HG03196 (cell line): ENCODE measurements around the gene ATP2B3.

Source experiments
- ATAC-seq: cut with Tn5 transposase; IDR thresholded peaks from one replicate; pipeline ENCODE4 v1.9.1; 2021; ENCODE audit not compliant: unreplicated experiment

Gene ATP2B3

DNA sequence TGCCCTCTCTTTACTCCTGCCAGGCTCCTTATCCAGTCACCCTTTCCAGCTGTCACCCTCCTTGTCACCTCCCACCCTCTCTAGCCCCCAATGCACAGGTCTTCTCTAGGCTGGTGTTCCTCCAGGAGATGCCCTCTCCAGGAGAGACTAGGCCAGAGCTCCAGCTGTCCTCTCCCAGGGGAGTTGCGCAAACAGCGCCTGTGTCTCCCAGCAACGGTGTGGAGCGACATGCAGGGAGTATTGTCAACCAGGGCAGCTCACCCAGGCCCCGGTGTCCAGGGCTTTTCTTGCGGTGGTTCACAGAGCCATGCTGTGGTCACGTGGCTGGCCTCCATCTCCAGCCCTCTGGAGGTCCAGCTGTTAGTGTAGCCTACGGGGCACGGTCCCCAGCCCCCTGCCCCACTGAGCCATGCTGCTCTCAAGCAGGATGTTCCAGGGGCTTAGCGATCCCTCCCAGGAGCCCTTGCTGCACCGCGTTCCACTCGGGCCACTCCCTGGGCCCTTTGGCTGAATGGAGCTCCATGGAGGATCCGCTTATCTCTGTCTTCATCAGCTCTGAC lies 46.7 kb downstream of the ATP2B3 start:
- ATAC-seq = no peak

DNA sequence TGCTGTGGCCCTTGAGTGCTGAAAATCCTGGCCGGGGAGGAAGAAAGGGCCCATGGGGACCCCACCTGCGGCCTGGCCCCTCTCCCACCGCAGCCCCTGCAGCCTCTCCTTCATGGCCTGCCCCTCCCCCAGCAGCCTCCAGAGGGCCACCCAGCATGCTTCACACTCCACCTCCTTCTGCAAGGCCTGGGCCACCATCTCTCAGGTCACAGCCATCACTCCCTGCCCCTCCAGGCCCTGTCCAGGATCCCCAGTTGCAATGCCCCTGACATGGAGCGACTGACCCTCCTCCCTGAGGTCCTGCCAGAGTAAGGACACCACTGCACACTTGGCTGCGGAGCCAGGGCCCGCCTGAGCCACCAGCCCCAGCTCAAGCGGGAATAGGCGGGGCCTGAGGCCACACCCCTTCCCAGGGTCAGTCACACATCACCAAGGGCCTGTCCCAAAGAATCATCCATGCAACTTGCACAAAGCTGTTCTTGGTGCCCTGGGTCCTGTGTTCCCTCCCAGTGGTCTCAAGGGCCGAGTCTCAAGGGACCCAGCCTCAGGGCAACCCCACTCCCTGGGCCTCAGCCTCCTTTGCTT lies 48.6 kb downstream of the ATP2B3 start:
- ATAC-seq = no peak

DNA sequence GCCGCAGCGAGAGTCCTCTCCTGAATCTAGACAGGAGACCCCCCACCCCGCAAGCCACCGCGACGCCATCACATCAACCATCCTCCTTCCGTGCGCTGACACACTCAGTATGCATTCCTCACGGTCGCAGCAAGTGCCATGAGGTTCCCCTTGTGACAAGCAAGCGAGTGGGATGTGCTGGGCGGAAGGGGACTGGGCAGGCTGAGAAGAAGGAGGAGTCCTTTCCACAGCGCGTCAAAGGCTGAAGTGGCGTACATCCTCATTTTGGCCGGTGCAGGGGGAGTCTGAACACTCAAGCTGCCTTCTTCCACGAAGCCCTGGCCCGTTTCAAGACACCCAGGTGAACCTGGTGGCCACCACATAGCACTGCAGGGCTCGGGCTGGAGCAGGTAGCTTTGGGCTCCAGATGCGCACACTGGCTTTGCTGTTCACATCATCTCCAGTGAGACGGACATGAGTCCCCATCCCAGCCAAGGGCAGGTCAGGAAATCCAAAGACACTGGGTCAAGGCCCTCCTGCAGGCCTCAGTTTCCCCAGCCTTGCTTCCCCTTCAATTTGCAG lies 51.1 kb downstream of the ATP2B3 start:
- no peak for ATAC-seq

DNA sequence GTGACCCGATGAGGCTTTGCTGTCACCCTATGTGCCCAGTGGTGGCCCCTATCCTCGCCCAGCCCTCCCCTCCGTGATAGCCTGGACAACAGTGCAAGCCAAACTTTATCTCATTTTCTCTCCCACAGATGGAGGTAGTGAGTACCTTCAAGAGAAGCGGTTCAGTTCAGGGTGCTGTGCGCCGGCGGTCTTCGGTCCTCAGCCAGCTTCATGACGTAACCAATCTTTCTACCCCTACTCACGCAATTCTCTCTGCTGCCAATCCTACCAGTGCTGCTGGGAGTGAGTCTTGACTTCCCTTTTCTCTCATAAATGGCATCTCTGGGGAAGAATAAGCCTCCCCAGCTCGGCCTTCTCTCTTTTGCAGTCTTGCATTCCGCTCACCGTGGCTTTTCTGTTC lies 52.0 kb downstream of the ATP2B3 start:
- no peak for ATAC-seq

DNA sequence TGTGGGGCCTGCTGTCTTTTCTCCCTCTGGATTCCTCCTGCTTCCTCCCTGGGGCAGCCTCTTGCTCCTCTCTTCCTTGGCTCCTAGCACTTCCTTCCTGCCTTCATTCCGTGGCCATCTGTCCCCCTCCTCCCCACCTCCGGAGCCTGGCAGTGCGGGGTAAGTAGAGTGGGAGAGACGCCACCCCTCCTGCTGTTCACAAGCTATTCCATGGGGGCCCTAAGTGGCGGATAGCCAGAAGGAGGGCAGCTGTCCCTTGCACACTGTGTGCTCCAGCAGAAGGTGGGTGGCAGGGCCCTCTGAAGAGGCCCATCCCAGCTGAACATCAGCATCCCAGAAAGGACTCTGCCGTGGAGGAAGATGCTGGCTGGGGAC lies 54.1 kb downstream of the ATP2B3 start:
- ATAC-seq = no peak

DNA sequence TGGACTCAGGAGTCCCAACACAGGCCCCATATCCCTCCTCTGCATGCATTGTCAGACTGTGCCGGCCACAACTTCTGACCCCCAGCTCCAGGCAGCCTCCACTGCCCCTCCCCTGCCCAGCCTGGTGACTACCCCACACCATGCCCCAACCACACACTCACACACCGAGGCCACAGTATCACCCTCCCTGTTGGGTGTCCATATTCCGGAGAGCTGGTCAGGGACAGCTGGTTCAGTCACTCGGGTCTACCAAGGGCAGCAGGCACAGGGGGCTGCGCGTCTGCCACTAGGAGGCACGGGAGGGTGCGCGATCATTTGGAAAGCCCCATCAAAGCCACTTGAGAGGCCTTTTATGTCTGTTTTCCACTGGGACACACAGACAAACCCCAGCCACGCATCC lies 55.2 kb downstream of the ATP2B3 start:
- ATAC-seq = no peak

DNA sequence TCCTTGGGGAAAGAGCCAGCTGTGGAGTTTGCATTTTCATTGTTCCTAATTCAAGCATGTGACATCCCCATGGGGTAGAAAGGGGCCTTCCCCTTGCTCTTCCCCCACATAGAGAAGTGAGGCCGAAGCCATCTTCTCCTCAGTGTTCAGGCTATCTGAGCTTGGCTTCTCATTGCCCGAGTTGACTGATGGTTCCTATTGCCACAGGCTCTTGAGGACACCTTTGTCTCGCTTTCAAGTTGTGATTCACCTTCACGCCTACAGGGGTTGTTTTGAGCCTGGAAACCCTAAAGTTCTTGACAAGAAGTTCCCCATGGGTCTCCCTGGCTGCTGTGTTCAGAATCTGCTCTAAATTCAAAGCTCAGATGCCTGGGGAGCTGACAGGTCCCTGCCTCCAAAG lies 56.5 kb downstream of the ATP2B3 start:
- ATAC-seq = no peak

DNA sequence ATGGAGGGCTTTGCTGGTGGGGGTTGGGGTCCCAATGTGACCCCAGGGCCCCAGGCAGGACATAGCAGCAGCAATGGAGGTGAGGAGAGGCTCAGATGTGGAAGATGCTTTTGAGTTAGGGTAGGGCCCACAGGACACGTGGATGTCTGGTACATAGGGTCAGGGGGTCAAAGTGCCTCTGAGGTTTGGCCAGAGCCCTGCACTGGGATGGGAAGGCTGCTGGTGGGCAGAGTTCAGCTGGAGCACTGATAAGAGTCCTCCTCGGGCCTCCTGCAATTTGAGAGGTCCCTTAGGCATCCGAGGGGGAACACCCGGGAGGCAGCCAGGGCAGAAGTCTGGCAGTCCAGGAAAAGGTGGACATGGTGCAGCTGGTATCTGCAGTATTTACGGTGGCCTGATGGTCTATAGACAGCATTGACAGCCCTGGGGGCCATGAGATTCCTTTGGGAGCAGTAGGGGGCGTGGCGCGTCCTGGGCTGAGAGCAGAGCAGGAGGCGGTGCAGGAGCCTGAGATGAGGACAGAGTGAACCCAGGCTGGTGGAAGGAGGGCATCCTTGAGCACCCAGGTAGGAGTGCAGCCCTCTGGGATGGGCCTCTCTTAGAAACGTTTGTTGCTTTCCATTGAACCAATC lies 58.9 kb downstream of the ATP2B3 start:
- ATAC-seq = no peak

DNA sequence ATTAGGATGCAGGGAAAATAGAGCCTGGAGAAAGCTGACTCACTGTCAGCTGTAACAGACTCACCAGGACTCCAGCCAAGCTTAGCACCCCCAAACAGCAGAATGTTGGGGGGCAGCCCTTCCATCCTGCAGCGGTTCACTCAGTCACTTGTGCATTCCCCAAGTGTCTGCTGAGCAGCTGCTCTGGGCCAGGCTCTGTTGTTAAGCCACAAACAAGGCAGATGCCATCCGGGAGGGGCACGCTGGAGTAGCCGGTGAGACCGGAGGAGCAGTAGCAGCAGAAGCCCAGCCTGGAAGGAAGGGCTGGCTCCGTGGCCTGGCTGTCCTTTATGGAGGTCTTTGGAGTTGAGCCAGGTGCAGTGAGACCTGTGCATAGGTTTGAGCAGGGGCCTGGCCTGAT lies 59.5 kb downstream of the ATP2B3 start:
- ATAC-seq = no peak

DNA sequence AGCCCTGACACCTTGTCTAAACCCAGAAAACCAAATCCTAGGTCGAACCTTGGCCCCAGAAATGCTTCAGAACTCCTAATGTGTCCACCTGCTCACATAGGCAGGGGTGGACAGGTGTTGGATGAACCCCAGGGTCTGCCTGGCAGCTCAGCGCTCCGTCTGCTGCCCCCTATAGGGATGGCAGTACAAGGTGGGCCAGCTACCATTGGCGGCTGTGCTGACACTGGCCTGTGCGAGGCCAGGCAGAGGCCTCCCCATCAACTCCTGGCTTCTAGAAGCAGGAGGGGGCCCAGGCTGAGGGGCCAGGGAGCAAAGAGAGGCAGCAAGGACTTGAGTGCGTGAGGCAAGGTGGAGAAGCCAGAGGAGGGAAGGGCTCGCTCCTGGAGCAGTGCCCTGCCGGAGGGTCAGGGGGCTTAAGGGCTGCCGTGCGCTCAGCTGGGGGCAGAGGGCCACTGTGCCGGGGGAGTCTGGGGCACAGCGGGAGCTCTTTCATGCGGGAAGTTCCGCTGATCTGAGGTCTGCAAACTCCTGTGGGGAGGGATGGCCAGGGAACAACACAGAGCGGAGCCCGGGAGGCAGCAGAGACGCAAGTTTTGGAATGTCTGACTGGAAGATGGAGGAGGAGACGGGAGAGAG lies 60.9 kb downstream of the ATP2B3 start:
- ATAC-seq = no peak

DNA sequence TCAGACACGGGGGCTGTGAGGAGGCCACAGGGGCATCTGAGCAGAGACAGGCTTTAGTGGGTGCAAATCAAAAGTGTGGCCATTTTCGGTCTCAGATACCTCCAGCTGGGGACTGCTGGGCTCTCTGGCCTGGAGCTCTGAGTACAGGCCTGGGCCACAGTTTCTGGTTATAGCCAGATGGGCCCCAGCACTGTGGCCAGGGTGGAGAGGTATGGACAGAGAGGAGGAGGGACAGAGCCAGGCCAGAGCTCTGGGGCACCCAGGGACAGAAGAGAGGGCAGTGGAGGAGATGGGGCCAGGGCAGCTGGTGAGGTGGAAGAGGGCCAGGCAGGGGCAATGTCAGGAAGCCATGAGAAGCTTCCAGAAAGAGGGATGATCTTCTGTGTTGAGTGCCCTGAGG lies 61.4 kb downstream of the ATP2B3 start:
- no peak for ATAC-seq

DNA sequence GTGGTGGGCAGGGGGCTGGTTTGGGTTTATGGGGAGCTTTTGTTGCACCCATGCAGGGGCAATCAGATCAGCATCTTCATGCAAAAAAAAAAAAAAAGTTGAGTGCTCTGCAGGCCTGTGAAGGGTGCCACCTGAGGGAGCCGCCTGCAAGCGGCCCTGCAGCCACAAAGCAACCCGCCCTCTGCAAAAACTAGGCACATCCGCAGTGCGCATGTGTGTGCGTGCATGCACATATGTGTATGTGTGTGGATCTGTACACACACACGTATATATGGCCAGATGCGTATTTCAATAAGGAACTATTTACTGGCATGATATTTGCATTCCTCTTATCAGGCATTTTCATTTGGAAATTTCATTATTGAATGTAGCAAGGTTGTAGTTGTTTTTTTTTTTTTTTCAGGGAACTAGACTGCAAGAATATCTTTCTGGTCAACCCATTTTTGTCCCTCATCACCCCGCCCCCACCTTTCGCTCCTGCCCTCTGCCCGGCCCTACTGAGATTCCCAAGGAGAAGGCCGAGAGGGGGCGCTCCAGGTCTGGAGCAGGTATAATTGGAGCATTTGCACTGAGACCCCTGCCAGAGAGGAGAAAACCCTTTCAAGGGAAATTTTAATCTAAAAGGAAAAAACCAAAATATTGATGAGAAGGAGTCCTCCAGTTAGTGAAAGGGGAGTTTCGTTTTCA lies 63.4 kb downstream of the ATP2B3 start:
- no peak for ATAC-seq

DNA sequence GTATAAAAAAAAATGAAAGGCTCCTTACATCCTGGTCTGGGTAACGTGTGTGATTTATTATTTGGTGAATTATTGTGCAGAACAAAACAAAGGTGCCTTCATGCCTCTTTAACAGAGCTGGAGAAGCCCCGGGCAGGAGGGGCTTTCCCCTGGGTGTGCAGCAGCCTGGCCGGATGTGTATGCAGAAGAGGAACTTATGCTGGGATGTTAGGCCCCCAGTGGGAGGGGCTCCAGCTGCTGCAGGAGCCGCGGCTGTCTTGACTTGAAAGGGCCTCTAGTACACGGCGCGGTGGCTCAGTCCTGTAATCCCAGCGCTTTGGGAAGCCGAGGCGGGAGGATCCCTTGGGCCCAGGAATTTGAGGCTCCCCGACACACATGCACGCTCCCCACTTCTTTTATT lies 65.5 kb downstream of the ATP2B3 start:
- peak; percentile 98 for ATAC-seq

DNA sequence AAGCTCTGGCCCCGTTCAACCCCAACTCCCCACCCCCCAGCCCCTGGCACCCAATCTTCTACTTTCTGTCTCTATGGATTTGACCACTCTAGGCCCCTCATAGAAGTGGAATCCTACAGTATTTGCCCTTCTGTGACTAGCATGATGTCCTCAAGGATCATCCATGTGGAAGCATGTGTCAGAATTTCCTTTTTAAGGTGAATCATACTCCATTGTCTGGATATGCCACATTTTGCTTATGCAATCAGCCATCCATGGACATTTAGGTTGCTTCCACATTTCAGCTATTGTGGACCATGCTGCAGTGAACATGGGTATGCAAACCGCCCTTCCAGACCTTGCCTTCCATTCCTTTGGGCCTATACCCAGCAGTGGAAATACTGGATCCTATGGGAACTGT lies 66.0 kb downstream of the ATP2B3 start:
- no peak for ATAC-seq

DNA sequence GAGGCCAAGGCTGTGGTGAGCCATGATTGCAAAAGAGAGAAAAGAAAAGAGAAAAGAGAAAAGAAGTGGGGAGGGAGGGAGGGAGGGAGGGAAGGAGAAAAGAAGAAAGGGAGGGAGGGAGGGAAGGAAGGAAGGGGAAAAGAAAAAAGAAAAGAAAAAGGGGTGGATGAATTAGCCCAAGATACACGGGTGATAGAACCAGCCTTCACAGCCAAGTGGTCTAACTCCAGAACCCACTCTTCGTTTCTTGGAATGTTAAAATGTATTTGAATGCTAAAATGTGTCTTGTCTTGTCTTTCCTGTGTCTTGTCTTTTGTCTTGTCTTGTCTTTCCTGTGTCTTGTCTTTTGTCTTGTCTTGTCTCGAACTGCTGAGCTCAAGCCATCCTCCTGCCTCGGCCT lies 68.4 kb downstream of the ATP2B3 start:
- ATAC-seq = no peak

DNA sequence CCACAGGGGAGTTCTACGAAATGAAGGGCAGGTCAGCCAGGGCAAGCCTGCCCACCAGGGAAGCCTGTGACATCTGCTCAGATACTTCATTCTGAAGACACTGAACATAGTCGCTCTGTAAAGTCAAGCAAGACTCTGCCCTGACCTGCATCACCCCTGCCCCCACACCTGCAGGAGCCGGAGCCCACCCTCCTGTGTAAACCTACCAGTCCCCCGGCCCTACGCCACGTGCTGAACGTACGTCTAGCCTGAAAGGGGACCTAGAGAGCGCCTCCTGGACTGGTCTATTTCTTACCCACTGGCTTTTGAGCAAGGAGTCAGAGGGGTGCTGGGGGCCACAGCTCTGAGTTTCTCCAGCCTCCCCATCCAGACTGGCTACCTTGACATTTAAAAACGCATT lies 69.9 kb downstream of the ATP2B3 start:
- no peak for ATAC-seq

DNA sequence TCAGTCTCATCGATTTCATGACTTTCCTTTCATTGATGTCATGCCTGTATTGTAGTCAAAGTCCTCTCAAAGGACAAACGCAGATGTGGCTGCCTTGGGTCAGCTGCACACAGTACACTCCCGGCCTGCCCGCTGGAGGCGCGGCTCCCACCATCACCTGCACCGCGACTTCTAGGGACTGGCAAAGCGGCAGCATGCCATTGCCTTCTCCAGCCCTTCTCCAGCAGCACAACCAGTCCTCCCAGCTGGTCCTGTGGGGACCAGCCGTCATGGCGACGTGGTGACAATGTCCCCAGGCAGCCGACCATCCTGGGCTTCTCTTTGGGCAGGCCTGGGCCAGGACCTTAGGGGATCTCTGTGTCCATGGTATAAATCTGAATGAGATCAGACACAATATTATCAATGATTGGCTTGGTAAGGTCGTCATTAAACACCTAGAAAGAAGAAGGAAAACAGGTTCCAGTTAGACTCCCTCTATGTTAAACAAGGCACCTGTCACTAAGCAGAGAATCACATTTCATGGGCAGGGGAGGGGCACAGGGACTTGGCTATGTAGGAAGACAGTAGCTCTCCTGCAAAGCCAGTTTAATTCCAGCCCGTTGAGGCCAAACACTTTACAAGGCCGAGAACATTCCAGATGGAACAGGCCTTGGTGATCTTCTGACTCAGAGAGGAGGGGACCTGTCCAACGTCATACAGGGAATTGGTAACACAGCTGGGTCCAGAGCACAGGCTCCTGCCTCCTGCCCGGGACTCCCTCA lies 70.8 kb downstream of the ATP2B3 start:
- no peak for ATAC-seq

DNA sequence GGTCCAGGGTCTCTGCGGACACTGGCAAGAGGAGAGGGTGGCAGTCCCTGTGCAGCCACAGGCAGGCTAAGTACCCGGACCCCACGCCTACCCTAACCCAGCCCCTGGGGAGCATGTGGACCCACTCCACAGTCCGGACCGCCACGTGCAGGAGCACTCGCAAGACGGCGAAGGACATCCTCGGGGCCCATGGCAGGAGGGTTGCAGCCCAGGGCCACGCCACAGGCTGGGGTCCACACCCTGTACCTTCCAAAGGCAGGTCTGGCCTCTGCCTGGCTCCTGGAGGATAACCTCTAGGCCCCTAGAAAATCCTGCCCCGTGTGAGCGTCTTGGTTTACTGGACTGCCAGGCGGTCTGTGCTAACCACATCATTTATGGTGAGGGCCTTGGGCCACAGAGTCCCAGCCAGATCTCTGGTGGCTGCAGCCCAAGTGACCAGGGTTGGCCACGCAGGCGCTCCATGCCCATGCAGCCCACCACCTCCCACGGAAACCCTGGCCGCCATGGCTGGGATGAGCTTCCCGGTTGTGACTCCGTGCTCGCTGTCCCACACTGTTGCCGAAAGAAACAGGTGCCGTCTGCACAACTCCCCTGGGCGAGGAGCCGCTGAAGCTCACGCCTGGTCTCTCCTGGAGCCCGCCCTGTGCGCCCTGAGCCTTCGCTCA lies 71.5 kb downstream of the ATP2B3 start:
- no peak for ATAC-seq

DNA sequence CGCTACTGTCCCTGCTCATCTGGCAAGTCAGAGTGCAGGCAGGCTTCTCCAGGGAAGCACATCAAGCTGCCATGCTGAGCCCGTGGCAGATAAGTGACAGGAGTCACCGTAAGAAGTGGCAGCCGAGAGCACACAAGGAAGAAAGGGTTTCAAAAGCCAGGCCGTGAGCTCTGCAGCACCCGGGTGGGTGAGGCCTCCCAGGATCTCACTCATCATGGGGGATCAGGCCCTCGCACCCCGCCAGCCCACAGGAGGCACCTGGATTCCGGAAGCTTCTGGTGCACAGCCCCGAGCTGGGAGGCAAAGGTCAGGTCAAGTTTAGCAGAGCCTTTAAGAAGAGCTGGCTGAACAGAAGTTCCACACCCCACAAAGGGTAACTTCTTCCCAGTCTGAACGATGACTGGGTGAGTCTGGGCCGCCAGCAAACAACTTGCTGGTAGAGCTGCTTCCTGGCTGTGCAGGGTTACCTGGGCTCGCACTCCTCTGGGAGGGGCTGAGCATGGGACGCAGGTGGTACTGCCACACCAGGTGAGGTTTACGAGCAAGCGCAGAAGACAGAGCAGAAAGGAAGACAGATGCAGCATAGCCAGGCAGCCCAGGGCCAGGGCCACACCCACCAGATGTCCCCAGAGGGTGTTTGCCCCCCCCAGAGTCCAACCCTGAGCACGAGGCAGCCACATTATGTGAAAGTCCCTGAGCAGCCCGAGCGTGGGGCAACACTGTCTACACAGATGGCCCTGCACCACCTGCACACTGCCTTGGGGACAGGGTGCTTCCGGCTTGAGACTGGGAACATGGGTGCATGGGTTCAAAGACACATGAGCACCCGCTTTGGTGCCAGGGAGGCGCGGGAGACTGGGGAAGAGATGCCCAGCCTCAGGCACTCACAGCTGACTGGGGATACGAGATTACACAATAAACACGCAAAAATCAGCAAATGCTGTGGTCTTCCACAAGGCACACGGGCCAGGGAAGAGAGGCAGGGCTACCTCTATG lies 73.8 kb downstream of the ATP2B3 start:
- ATAC-seq = no peak
